ENCODE measurements around the gene SLC2A13.

DNA sequence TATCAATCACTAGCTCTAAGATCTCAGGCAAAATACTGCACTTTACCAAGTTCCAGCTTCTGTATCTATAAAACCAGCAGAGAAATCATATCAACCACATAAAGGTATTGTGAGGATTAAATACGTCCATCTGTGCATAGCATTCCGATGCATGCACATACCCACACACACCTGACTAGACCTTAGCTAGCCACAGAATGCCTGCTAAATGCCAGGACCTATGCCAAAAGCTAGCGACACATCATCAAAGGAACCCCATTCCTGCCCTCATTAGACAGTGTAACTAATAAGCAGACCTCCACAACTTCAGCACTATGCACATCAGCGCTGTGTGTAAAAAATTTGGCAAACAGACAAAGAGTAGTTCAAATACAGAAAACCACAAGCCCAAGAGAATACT, 185.2 kb downstream of the SLC2A13 start:
- no peak for TF ChIP-seq POLR2A (IDR thresholded peaks at IDR 0.05)
- TF ChIP-seq, protein P1, sequence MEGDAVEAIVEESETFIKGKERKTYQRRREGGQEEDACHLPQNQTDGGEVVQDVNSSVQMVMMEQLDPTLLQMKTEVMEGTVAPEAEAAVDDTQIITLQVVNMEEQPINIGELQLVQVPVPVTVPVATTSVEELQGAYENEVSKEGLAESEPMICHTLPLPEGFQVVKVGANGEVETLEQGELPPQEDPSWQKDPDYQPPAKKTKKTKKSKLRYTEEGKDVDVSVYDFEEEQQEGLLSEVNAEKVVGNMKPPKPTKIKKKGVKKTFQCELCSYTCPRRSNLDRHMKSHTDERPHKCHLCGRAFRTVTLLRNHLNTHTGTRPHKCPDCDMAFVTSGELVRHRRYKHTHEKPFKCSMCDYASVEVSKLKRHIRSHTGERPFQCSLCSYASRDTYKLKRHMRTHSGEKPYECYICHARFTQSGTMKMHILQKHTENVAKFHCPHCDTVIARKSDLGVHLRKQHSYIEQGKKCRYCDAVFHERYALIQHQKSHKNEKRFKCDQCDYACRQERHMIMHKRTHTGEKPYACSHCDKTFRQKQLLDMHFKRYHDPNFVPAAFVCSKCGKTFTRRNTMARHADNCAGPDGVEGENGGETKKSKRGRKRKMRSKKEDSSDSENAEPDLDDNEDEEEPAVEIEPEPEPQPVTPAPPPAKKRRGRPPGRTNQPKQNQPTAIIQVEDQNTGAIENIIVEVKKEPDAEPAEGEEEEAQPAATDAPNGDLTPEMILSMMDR (IDR thresholded peaks at IDR 0.05) = no peak
